GM21390 (cell line): ENCODE data around the gene PRKN.
"Not testable (repeated sequence)": the region's sequence is repeated elsewhere in the genome, so short reads cannot be mapped to it uniquely, and the experiment has no call there.

Experiments
- ATAC-seq: cut with Tn5 transposase; IDR thresholded peaks from one replicate; pipeline ENCODE4 v1.9.1; 2021; ENCODE audit not compliant: unreplicated experiment

PRKN gene

GRCh38 chr6:162679681-162680080 is 47.9 kb downstream of the PRKN start:
- no peak for ATAC-seq

GRCh38 chr6:162678896-162679295 is 48.7 kb downstream of the PRKN start:
- ATAC-seq: not testable (repeated sequence)

DNA sequence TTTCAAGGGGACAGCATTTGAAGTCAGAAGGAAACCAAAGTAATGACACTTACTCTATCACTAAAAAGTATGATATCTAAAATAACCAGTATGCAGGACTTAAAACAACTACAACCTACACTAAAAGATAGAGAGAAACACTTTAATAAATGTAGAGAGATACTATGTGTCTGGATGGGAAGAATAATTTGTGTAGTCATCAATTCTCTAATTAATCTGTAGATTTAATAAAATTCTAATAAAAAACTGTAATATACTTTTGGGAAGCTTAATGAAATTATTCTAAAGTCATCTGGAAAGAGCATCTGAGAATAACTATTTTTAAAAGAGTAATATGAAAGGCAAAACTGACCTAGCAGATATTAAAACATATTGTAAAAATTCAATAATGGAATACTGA is 52.1 kb downstream of the PRKN start:
- no peak for ATAC-seq

GRCh38 chr6:162674452-162674851 is 53.1 kb downstream of the PRKN start:
- no peak for ATAC-seq

DNA sequence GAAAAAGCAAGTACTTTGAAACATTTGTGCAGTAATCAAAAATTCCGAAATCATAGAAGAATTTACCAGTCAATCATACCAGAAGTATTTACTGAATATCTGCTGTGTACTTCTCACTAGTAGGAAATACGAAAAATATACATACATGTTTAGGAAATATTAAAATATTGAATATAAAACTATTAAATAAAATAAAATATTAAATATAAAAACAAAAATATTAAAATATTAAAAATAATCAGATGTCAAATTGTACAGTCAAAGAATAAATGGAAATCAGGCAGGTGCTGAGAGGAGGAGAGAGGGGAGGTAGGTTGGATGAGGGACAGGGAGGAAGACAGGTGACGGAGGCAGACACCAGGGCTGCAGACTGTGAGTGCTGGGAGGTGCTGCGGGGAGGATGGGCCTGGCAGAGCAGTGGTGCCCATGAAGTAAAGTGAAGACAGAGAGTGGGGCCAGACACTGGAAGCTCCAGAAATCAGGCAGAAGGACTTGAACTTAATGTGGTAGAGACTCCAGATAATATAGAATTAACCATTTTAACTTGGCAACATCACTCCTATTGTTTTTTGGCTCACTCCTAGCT is 55.9 kb downstream of the PRKN start:
- ATAC-seq: no peak

- ATAC-seq: no peak
Measured at GRCh38 chr6:162670345-162670744, 57.2 kb downstream of the PRKN start.

- ATAC-seq: no peak
Measured at GRCh38 chr6:162666246-162666645, 61.3 kb downstream of the PRKN start.

DNA sequence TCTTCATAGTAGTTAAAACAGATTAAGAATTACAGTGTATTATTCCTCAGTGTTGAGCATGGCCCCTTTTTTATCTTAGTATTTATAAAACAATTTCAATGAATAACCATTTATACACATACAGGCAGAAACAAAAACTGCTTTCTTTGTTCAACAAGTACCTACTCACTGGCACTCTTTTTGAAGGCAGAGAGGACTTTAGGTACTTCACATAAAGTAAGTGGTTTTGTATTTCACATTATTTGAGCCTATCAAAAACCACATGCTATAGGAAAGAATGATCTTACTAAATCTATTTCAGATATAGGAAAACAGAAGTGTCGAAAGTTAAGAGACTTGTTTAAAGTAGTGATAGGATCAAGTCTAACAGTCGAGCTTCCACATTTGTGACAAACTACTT is 73.8 kb downstream of the PRKN start:
- ATAC-seq: no peak

GRCh38 chr6:162651505-162651904 is 76.1 kb downstream of the PRKN start:
- ATAC-seq: no peak

- no peak for ATAC-seq
Measured at GRCh38 chr6:162649271-162649670, 78.3 kb downstream of the PRKN start.

DNA sequence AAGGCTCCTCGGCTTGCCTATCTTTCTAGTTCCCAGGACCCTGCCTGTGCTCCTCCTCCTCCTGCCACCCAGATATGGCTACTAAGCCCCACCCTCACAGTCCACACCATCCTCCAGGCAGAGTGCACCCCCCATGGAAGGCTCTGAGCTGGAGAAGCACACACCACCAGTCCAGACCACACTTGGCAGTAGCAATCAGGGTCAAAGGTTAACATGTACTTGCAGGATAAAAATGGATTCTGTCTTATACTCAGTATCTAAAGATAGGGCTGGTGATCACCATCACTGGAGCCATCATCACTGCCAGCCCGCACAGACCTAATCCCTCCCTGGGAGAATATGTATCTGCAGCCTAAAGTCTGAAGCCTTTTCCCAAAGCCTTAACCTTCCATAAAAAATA is 83.4 kb downstream of the PRKN start:
- ATAC-seq: no peak

DNA sequence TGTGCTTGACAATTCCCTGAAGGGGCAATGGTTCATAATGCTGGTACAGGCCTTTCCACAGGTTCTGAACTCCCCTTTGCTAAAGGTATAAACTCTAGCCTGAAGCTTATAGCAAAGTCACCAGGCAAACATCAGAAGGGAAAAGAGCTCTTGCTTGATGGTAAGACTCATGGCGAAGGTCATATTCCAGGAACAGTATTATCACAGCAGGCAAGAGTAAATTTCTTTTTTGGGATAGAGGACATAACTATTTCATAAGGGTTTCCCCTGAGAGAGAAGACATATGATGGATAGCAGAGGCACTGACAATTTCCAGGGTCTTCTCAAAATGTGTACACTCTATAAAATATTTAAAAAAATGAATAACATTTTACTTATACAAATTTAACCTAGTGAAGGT is 86.8 kb downstream of the PRKN start:
- ATAC-seq: no peak

DNA sequence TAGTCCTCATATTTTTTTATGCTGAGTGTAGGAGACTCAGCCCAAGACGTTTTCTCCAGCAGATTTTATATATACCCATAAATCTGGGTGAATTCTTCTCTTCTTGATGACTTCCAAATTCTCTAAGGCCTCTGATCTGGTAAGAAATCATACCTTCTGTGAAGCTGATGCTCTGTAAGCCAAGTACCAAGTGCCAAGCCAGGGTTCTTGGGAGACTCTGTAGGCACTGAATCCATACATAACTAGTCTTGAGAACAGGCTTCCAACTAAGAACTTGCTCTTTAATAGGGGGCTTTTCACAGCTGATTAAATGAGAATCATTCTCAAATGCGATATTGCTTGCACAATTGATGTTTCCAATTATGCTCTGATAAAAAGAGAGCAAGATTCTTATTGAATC is 87.6 kb downstream of the PRKN start:
- ATAC-seq: no peak

- ATAC-seq: no peak
Measured at GRCh38 chr6:162638931-162639574, 88.5 kb downstream of the PRKN start.

DNA sequence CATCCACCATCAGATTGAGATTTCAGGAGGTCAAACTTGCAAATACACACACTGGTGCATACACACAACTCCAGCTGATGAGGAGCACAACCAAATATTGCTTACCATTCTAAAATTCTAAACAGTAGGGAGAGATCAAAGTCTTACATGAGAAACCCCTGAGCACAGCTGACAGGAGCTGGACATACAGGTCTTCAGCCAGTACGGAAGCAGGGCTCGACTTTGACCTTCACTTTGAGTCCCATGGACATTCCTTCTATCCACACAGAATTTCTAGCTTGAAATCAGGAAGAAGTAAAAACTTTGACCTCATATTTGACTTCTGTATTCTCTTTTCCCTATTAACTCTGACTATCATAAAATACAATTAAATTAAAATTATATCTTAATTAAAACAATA is 90.2 kb downstream of the PRKN start:
- no peak for ATAC-seq

DNA sequence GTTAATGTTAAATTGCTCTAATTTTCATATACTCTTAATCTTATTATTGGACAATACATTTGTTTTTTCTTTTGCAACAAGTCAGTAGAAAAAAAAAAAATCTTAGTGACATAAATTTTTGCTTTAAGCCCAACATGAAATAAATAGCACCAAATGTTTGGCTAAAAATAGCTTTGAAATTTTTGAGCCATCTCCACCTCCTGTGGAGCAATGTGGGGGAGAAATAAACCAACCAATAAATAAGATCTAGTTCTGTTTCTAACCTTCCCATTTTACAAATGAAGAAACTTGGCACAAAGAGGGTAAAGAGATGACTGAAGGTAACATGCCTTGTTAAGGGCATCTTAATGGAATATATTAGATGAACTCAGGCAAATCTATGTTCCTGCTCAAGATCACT is 91.4 kb downstream of the PRKN start:
- no peak for ATAC-seq

DNA sequence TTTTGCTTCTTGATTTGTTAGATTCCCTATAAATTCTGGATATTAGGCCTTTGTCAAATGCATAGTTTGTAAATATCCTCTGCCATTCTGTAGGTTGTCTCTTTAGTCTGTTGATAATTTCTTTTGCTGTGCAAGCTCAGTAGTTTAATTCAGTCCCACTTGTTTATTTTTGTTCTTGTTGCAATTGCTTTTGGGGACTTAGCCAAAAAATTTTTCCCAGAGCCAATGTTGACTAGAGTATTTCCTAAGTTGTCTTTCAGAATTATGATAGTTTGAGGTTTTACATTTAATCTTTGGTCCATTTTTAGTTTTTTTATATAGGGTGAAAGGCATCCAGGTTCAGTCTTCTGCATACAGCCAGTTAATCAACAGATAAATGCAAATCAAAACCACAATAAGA is 96.0 kb downstream of the PRKN start:
- ATAC-seq: no peak

DNA sequence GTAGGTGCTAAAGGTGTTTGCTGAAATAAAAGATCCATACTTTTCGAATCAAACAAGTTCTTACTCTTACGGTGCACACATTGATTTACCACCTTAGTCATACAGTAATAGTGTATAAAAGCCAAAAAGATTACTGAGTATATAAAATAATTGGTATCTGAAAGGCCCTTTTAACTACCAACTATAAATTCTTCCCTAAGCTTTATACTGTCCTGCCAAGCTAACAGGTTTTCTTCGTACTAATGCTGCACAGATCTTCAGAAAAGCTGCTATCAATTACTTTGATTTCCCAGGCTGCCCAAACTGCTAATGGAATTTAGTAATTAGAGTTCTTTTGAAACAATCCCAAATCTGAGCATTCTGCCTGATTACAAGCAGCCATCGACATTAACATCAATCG is 97.5 kb downstream of the PRKN start:
- ATAC-seq: no peak

- ATAC-seq: no peak
Measured at GRCh38 chr6:162627825-162628224, 99.7 kb downstream of the PRKN start.

DNA sequence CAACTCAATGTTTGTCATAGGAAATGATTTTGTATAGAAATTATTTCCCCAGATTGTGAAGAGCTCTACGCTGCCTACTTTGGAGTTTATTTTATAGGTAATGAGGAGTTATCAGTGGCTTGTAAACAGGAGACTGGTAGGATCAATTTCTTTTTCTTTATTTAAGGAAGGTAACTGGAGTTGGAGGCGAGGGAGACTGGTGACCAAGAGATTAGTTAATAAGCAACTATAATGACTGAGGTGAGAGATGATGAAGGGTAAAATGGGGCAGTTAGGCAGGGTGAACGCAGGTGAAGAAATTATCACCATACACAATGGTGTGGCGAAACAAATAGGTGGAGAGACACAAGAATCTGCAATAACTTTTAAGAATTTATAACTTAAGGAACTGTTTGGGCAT is 100.2 kb downstream of the PRKN start:
- ATAC-seq: no peak

DNA sequence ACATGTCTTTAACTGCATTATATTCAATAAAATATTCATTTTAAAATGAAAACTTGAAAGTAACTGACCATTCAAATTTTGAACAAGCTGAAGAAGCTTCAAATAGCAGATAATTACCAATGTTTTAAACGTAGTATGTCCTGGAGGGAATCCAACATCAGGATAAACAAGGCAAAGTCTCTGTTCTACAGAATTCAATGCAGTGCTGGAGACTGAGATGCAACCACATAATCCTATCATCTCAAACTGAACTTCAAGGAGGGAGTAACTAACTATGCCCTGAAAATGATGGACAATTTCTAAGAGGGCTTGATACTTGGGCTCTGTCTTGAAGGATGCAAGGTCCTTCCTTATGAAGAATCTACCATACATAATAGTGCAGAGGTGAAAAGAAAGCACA is 100.7 kb downstream of the PRKN start:
- ATAC-seq: no peak

GRCh38 chr6:162625846-162626540 is 101.6 kb downstream of the PRKN start:
- no peak for ATAC-seq

DNA sequence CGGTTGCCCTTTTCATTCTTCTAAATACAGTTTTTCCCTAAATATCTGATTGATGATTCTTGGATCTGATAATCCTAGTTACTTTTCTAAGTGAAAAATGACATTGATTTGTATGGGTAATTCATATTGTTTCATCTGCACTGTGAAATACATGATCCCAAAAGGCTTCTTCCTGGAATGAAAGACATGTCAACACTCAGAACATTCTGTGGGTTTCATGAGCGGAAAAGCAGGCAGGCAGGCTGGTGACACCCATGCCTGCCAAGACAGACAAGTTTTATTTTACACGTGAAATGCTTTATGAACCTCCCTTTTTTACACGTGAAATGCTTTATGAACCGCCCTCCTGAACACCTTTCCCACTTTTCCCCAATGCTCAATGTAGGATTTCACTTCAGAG is 105.0 kb downstream of the PRKN start:
- ATAC-seq: no peak
